ES-I3 (cell line): Measurements from ENCODE around the gene UXS1.
A peak's percentile ranks its signal among the peaks of the same experiment; 100 is the strongest.

Experiments
- H3K36me3 ChIP-seq: 2 replicates; pipeline ENCODE4 v1.6.1; 2013; ENCODE audit warnings: mild to moderate bottlenecking, low read length, control low read depth, moderate library complexity; ENCODE audit not compliant: insufficient read depth
- H3K4me1 ChIP-seq: 2 replicates; pipeline ENCODE4 v1.6.1; 2013; ENCODE audit warnings: mild to moderate bottlenecking, control low read depth, low read length; ENCODE audit not compliant: insufficient read depth
- H3K9ac ChIP-seq: 2 replicates; pipeline ENCODE4 v1.6.1; 2013; ENCODE audit warnings: low read depth, mild to moderate bottlenecking, low read length, moderate library complexity
- H3K9me3 ChIP-seq: 2 replicates; pipeline ENCODE4 v1.6.1; 2013; ENCODE audit warnings: mild to moderate bottlenecking, low read length, moderate library complexity; ENCODE audit not compliant: control insufficient read depth, insufficient read depth

UXS1 gene

DNA sequence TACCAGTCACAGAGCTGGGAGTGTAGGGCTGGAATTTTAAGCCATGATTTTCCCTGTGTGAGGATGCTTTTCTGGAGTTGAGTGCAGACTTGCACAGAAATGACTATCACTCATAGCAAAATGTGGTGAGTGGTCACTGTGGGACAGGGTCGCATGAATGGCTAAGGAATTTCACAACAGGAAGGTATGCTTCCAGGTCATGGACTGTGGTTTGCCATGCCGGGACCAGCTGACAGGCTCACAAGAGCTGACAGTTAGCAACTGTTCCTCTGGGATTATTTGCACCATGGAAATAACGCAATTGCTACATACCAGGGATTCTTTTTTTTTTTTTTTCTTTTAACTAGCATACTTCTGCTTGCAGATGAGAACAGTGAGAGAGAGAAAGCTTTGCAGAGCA is 3.8 kb upstream of the UXS1 start:
- no peaks in the 10 kb centered on the region for H3K4me1 ChIP-seq
- no peaks in the 10 kb centered on the region for H3K36me3 ChIP-seq
- H3K9ac ChIP-seq = no peak overlapping the region
- H3K9me3 ChIP-seq = no peaks in the 10 kb centered on the region

DNA sequence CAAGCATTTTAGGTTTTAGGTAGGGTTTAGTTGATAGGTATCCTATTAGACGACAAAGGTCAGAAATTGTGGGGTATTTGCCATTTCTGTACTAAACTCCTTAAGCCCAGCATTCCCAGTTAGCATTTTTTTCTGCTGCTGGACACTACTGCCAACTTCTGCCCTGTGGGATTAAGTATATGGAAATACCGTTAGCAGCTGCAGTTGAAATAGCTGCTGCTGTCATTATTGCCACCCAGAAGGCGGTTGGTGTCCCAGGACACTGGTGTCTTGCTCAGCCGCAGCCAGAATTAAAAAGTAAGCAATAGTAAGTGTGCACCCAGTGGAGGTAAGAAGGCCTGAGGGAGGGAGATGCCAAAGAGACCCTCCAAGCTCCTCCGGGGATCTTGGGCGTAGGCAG is 1.9 kb upstream of the UXS1 start:
- H3K36me3 ChIP-seq = 0 out of 2 replicates have a peak, but pooled peaks cover 2% of the 10 kb centered on the region
- no peaks in the 10 kb centered on the region for H3K9me3 ChIP-seq
- H3K9ac ChIP-seq = no peak overlapping the region
- peaks cover 5% of the 10 kb centered on the region for H3K4me1 ChIP-seq

DNA sequence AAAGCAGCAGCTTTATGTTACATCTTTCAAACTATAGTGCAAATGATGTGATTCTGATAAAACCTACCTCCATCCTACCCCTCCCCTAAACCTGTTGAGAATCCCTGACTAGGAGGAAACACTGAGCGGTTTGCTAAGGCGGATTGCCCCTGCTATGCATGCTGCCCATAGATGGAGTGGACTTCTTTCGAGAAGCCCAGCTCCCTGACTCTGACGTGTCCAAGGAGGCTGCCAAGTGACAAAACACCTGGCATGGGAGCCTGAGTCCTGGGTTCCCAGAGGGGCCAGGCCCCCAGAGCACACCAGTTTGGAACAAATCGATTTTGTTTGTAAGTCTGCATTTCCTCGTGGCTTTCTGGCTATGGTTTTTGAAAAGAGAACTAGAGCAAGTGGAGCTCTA is 1.4 kb upstream of the UXS1 start:
- no peak overlapping the region for H3K9ac ChIP-seq

DNA sequence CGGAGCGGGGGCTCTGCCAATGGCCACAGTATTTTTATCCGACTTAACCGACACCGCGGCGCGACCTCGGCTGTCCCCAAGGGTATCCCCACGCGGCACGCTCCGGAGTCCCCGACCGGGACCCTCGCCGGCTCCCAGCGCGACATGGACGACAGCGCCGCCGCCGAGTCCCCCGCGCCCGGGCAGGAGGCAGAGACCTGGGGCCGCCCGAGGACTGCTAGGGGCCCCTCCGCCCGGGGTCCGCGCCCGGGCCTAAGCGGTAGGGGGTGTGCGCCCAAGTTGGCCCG is 468 bp downstream of the UXS1 start:
- peak overlapping the region; percentile 61 for H3K9ac ChIP-seq
- 0 out of 2 replicates have a peak, but pooled peaks cover 2% of the 10 kb centered on the region for H3K36me3 ChIP-seq
- H3K4me1 ChIP-seq = peaks cover 21% of the 10 kb centered on the region

More for the DNA sequence above, 1.4 kb upstream of the UXS1 start:
- no peaks in the 10 kb centered on the region for H3K9me3 ChIP-seq
- peaks cover 7% of the 10 kb centered on the region for H3K4me1 ChIP-seq
- H3K36me3 ChIP-seq = 0 out of 2 replicates have a peak, but pooled peaks cover 2% of the 10 kb centered on the region

DNA sequence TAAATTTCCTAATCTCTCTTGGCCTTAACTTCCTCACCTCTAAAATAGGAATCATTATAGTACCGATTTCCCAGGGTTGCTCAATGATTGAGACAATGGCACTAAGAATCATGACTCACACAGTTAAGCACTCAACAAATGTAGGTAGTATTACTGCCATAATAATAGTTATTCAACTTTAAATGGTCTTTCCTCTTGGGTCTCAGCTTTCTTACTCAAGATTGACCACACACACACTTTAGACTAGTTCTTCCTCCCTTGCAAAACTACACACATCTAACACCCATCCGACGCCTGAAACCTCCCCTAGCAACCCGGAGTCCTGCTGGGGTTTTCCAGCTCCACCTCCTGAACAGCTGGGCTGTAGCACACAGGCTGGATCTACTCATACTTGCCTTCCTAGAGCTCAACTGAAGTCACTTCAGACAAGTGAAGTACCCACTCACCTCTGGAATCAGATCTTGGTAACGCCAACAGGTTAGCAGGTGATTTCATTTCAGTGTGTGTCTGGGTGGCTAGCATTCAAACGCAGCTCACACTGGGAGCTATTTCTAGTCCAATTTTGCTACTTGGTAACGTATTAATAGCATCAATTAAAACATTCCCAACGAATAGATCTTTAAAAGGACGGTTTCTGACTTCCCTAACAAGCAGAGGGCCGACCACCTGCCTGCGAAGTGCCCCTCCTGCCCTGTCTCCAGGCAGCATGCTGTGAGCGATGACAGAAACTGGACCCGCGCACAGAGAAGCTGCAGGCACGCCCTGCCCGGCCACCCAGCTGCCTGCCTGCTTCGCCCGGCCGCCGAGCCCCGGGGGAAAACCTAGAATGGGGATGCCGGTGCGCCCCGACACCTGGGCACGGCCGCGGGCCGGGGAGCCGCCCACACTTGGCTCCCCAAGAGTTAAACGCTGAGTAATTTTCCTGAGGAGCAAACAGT is 1.1 kb downstream of the UXS1 start:
- H3K36me3 ChIP-seq = 0 out of 2 replicates have a peak, but pooled peaks cover 2% of the 10 kb centered on the region

More for the DNA sequence above, 468 bp downstream of the UXS1 start:
- H3K9me3 ChIP-seq = no peaks in the 10 kb centered on the region

DNA sequence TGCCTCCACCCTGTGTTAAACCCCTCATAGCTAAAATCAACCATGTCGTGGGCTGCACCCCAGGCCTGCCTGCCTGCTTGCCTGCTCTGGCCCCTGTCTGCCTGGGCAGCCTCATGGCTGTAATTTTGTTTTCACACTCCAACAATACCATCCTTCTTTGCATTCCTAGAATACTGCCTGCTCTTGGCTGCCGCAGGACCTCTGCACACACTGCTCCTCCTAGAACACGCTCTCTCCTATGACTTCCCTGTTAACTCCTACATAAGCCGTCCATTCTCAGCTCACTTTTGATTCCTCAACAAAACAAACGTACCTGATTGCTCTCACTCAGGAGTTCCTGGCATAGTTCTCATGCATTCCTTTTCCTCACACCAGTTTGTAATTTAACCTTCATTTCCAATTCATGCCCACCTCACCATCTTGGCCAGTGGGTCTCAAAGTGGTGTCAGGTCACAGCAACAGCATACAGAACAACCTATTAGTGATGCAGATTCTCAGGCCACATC is 2.5 kb downstream of the UXS1 start:
- H3K36me3 ChIP-seq = 0 out of 2 replicates have a peak, but pooled peaks cover 2% of the 10 kb centered on the region
- H3K9me3 ChIP-seq = no peaks in the 10 kb centered on the region
- no peak overlapping the region for H3K9ac ChIP-seq
- H3K4me1 ChIP-seq = peaks cover 25% of the 10 kb centered on the region

More for the DNA sequence above, 1.1 kb downstream of the UXS1 start:
- peaks cover 25% of the 10 kb centered on the region for H3K4me1 ChIP-seq
- H3K9me3 ChIP-seq = no peaks in the 10 kb centered on the region
- peak overlapping the region; percentile 61 for H3K9ac ChIP-seq

DNA sequence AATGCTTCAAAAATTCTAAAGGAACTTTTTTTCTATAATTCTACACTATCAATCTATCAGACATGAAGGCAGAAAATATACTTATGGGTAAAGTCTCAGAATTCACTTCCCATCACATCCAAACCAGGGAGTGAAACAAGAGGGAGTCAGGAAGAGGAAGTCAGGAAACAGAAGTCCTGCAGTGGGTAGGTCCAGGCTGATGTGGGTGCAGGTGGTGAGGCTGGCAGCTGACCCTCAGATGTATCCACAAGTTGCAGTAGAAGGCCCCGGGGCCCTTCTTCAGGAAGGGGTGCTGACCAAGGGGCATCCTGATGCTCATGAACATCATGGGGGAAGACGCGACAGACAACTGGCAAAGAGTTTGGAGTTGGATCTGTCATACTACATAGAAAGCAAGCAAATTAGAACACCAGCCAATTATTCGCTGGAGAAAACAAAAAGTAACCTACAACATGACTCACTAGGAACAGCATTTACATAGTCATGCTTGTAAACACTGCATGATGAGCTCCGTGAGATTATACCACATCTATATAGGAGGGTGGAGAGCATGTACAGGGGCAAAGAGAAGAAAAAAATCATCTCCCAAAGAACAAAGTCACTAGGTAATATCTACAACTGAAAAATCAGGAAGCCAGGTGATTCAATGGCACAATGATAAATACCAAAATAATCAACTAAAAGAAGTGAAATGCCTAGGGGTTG is 4.2 kb downstream of the UXS1 start:
- no peak overlapping the region for H3K9ac ChIP-seq
- 0 out of 2 replicates have a peak, but pooled peaks cover 2% of the 10 kb centered on the region for H3K36me3 ChIP-seq
- no peaks in the 10 kb centered on the region for H3K9me3 ChIP-seq
- peaks cover 25% of the 10 kb centered on the region for H3K4me1 ChIP-seq

DNA sequence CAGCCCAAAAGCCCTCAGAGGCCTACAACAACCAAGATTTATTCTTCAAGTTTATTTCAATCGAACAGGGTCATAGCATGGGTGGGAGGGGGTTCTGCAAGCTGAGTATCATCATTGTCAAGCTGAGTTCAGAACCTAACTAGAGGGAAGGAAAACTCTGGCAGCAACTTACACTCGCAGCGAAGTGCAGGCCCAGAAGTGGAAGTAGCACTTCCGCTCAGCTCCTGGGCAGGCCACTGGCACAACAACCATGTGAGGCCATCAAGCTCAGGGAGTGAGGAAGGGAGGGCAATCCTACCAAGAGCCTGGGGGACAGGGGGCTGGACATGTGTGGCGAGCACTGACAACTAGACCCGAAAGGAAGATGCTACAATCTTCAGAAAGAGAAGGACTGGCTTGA is 4.8 kb downstream of the UXS1 start:
- 0 out of 2 replicates have a peak, but pooled peaks cover 2% of the 10 kb centered on the region for H3K36me3 ChIP-seq
- H3K9me3 ChIP-seq = no peaks in the 10 kb centered on the region
- H3K4me1 ChIP-seq = peaks cover 25% of the 10 kb centered on the region
- H3K9ac ChIP-seq = no peak overlapping the region

DNA sequence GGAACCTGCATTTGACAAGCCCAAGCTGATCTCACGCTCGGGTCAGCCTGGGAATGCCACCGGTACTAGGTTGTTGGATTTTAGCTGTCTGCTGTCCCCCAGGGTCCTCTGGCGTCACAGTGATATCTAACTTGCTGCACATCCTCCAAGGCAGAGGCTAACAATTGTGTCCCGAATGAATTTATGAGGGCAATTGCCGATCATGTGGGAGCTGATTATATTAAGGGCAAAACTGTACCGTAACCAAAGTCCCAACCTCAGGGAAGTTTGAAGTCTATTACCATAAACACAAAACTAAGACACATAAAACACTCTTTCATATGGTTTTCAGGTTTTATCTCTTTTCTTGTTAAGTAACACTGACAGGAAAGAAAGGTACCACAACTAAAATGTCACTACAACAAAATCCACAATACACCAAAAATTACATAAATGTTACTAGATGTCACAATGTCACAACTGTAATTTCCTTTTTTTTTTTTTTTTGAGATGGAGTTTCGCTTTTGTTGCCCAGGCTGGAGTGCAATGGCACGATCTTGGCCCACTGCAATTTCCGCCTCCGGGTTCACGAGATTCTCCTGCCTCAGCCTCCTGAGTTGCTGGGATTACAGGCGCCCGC is 6.7 kb downstream of the UXS1 start:
- H3K9ac ChIP-seq = no peak overlapping the region
- no peaks in the 10 kb centered on the region for H3K9me3 ChIP-seq
- H3K4me1 ChIP-seq = peaks cover 25% of the 10 kb centered on the region
- 0 out of 2 replicates have a peak, but pooled peaks cover 2% of the 10 kb centered on the region for H3K36me3 ChIP-seq

DNA sequence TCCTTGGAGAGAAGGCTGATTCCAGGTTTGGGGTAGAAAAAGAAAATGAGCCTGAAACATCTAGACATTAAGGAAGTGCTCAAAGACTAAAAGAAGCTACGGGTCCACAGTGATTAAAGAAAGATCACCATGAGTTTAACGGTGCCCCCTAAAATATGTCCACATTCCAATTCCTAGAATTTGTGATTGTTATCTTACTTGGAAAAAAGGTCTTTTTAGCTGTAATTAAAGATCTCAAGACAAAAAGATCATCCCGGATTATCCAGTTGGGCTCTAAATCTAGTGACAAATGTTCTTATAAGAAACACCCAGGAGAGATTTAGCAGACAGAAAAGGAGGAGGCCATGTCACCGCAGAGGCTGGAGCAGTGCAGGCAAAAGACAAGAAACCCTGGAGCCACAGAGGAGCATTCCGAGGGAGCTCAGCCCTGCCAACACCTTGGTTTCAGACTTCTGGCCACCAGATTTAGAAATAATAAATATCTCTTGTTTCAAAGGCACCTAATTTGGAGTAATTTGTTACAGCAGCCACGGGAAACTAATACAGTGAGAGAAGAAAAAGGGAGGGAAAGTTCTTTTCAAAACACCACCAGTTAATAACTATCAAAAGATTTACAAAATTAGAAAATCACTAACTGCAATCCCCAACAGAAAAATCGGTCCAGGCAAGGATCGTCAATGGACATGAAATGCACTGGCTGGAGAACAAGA is 8.5 kb downstream of the UXS1 start:
- Histone ChIP-seq H3K36me3 (no peaks in the 10 kb centered on the region), H3K4me1 (peaks cover 19% of the 10 kb centered on the region), H3K9ac (no peak overlapping the region), H3K9me3 (no peaks in the 10 kb centered on the region)

DNA sequence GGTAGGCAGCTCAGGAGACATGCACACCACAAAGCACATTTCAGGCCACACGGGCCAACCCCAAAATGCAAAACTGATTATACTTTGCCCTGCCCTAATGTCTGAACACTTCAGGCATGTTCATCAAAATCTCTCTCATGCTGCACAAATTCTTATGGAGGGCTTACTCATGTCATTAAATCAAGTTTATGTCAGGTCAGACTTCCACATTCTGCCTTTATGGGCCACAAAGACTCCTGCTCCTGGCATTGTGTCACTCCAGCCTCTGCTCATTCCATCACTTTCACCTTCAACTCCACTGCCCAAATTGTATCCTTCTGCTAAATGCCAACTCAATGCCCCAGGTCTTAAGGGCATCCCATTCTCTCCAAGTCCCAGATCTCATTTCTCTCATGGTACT is 9.2 kb downstream of the UXS1 start:
- Histone ChIP-seq H3K9me3 (no peaks in the 10 kb centered on the region), H3K9ac (no peak overlapping the region), H3K36me3 (no peaks in the 10 kb centered on the region), H3K4me1 (peaks cover 14% of the 10 kb centered on the region)

DNA sequence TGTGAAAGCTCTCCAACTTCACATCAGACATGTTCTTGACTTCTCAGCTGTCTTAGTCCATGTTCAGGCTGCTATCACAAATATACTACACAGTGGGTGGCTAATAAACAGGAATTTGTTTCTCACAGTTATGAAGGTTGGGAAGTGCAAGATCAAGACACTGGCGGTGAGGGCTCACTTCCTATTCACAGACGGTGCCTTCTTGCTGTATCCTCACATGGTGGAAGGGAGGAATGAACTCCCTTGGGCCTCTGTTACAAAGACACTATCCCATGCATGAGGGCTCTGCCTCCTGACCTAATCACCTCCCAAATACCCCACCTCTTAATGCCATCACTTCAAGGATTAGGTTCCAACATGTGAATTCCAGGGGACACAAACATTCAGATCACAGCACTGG is 9.7 kb downstream of the UXS1 start:
- Histone ChIP-seq H3K9ac (no peak overlapping the region), H3K9me3 (no peaks in the 10 kb centered on the region), H3K36me3 (no peaks in the 10 kb centered on the region), H3K4me1 (peaks cover 10% of the 10 kb centered on the region)

DNA sequence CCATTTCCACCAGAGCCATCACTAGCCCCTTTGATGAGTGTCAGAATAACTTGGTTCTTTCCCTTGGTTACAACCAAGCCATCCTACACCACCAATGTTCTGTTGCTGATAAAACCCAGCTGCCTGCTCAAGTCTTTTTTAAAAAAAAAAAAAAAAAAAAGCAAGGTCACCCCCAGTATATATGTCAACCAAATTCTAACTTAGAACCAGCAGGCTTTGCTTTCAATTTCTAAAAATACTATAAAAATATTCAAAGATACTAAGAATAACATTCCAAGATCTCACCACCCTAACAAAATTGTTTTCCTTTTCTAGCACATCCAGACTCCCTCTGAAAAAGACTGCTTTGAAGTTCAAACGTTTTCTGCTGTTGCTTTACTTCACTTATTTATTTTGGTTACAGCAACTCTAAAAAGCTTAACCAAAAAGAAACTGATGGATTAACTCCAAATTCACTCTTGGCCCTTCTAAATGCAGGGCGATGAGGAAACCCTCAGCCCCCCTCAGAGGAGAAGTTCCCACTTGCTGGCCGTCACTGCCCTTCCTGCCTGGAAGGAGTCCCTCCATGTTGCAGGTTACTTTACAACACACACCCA is 10.9 kb downstream of the UXS1 start:
- H3K36me3 ChIP-seq = no peaks in the 10 kb centered on the region
- peaks cover 2% of the 10 kb centered on the region; the same call in 1 of the 2 replicates for H3K4me1 ChIP-seq
- no peaks in the 10 kb centered on the region for H3K9me3 ChIP-seq
- no peak overlapping the region for H3K9ac ChIP-seq
